Stimulated activated CD4-positive, alpha-beta T cell treated with anti-CD3 and anti-CD28 coated beads, Interleukin-1b, Interleukin-23, amount 100 ng/mL, for 48 hours (primary cell): ENCODE results near the gene PICK1.

Experiments
- DNase-seq: peaks from one replicate; pipeline ENCODE4 v3.0.0-alpha.2; 2020

Gene PICK1

GRCh38 chr22:38056969-38057891, at the start of gene PICK1:
Gene PICK1 (plus strand): TSS chr22:38057404. CDS start chr22:38057810, 406 bp downstream.
- DNase-seq = peak; percentile 88

GRCh38 chr22:38009000-38009806, 48.0 kb upstream of the PICK1 start:
- no peak for DNase-seq

GRCh38 chr22:38012604-38013072, 44.6 kb upstream of the PICK1 start:
- no peak for DNase-seq

GRCh38 chr22:38014083-38014482, 43.1 kb upstream of the PICK1 start:
- DNase-seq = no peak

GRCh38 chr22:38016182-38017151, 40.7 kb upstream of the PICK1 start:
- no peak for DNase-seq

GRCh38 chr22:38017272-38017920, 39.8 kb upstream of the PICK1 start:
- no peak for DNase-seq

- no peak for DNase-seq
These were observed 39.0 kb upstream of the PICK1 start for GRCh38 chr22:38017939-38018885.

- DNase-seq = no peak
These were observed 38.0 kb upstream of the PICK1 start for GRCh38 chr22:38018938-38019827.

GRCh38 chr22:38021206-38021605, 36.0 kb upstream of the PICK1 start:
- DNase-seq = no peak

GRCh38 chr22:38023045-38023444, 34.2 kb upstream of the PICK1 start:
- no peak for DNase-seq

- no peak for DNase-seq
These were observed 31.7 kb upstream of the PICK1 start for GRCh38 chr22:38025514-38025913.

- DNase-seq = no peak
These were observed 30.8 kb upstream of the PICK1 start for GRCh38 chr22:38026130-38027111.

- no peak for DNase-seq
These were observed 29.7 kb upstream of the PICK1 start for GRCh38 chr22:38027487-38027886.

GRCh38 chr22:38028344-38029130, 28.7 kb upstream of the PICK1 start:
- no peak for DNase-seq

- no peak for DNase-seq
These were observed 27.8 kb upstream of the PICK1 start for GRCh38 chr22:38029370-38029769.

- no peak for DNase-seq
These were observed 27.3 kb upstream of the PICK1 start for GRCh38 chr22:38029901-38030300.

GRCh38 chr22:38030311-38031133, 26.7 kb upstream of the PICK1 start:
- DNase-seq = no peak
